ENCODE data around the gene CSNK1D. TPM values are rescaled to one million over a fixed set of nuclear protein-coding genes. Genes with fewer than 3 reads are reported as not detected.
A peak's percentile ranks its signal among the peaks of the same experiment; 100 is the strongest.

The CSNK1D gene
- total and polyA plus RNA-seq, 4 donors: 72.7 to 160 (median 123) TPM

GRCh38 chr17:82301300-82301915, 27.9 kb upstream of the CSNK1D start:
- WGBS, 2 donors: 90 to 91% methylated on average over 12 of the region's 12 CpGs
- no peak for TF ChIP-seq CTCF (IDR thresholded peaks at IDR 0.05; ENCODE audit: control extremely low read depth, extremely low read depth)
- Histone ChIP-seq H3K36me3 (ENCODE audit: control insufficient read depth in 4 of 4, insufficient read depth in 4 of 4, low read length in 4 of 4) (no peaks in the 10 kb centered on the region), H3K27me3 (ENCODE audit: control insufficient read depth in 3 of 3, insufficient read depth in 3 of 3, low read length in 2 of 3) (no peaks in the 10 kb centered on the region), H3K9me3 (ENCODE audit: control insufficient read depth in 4 of 4, insufficient read depth in 3 of 4, low read length in 3 of 4) (no peaks in the 10 kb centered on the region), H3K27ac (ENCODE audit: low read depth in 1 of 2, low read length in 1 of 2) (no peak overlapping the region), H3K9ac (ENCODE audit: insufficient read depth in 1 of 2, low read length in 2 of 2) (no peak overlapping the region), H3K4me1 (ENCODE audit: control insufficient read depth in 5 of 5, insufficient read depth in 5 of 5, low read length in 5 of 5) (peaks cover 2 to 32% (median 6%) of the 10 kb centered on the region in 5 donors), H3K4me3 (no peak overlapping the region)
- DNase-seq: no peak
- no peak for ATAC-seq (ENCODE audit: insufficient read depth, low FRiP score)

GRCh38 chr17:82300707-82301270, 27.3 kb upstream of the CSNK1D start:
- WGBS, 2 donors: 37% methylated on average over 21 of the region's 21 CpGs
- Histone ChIP-seq H3K4me3 (no peak overlapping the region), H3K9ac (ENCODE audit: insufficient read depth in 1 of 2, low read length in 2 of 2) (no peak overlapping the region), H3K9me3 (ENCODE audit: control insufficient read depth in 4 of 4, insufficient read depth in 3 of 4, low read length in 3 of 4) (no peaks in the 10 kb centered on the region), H3K36me3 (ENCODE audit: control insufficient read depth in 4 of 4, insufficient read depth in 4 of 4, low read length in 4 of 4) (no peaks in the 10 kb centered on the region), H3K27ac (ENCODE audit: low read depth in 1 of 2, low read length in 1 of 2) (no peak overlapping the region), H3K27me3 (ENCODE audit: control insufficient read depth in 3 of 3, insufficient read depth in 3 of 3, low read length in 2 of 3) (no peaks in the 10 kb centered on the region), H3K4me1 (ENCODE audit: control insufficient read depth in 5 of 5, insufficient read depth in 5 of 5, low read length in 5 of 5) (peaks cover 2 to 32% (median 6%) of the 10 kb centered on the region in 5 donors)
- TF ChIP-seq CTCF (IDR thresholded peaks at IDR 0.05; ENCODE audit: control extremely low read depth, extremely low read depth): peak; percentile 62
- ATAC-seq (ENCODE audit: insufficient read depth, low FRiP score): no peak
- DNase-seq: peak; percentile 58 to 70 (median 63)

GRCh38 chr17:82300228-82300627, 26.7 kb upstream of the CSNK1D start:
- no peak for ATAC-seq (ENCODE audit: insufficient read depth, low FRiP score)
- no peak for TF ChIP-seq CTCF (IDR thresholded peaks at IDR 0.05; ENCODE audit: control extremely low read depth, extremely low read depth)
- Histone ChIP-seq H3K27ac (ENCODE audit: low read depth in 1 of 2, low read length in 1 of 2) (no peak overlapping the region), H3K36me3 (ENCODE audit: control insufficient read depth in 4 of 4, insufficient read depth in 4 of 4, low read length in 4 of 4) (no peaks in the 10 kb centered on the region), H3K4me3 (no peak overlapping the region), H3K4me1 (ENCODE audit: control insufficient read depth in 5 of 5, insufficient read depth in 5 of 5, low read length in 5 of 5) (peaks cover 2 to 32% (median 6%) of the 10 kb centered on the region in 5 donors), H3K27me3 (ENCODE audit: control insufficient read depth in 3 of 3, insufficient read depth in 3 of 3, low read length in 2 of 3) (no peaks in the 10 kb centered on the region), H3K9me3 (ENCODE audit: control insufficient read depth in 4 of 4, insufficient read depth in 3 of 4, low read length in 3 of 4) (no peaks in the 10 kb centered on the region), H3K9ac (ENCODE audit: insufficient read depth in 1 of 2, low read length in 2 of 2) (no peak overlapping the region)
- 93 to 95% methylated on average over 13 of the region's 13 CpGs for WGBS, 2 donors
- DNase-seq: no peak
